ENCODE results near the gene DYNC1I1.

DNA sequence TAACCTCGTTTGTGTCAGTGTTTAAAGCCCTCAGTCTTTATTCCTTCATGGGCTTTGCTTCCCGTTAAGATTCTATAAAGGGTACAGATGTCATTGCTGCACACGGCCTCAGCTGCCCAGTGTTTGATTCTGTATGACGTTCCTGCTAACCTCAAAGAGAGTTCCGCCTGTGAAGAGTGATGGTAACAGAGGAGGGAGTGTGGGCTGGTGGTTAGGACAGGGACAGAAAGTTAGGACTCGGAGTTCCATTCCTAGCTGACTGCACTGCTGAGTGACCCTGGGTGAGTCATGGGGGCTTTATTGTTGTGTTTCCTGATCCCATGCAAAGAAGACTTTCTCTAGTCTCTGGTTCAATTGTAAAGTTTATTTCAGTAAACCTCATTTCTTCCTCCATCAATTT, 227.1 kb downstream of the DYNC1I1 start:
- TF ChIP-seq CTCF (IDR thresholded peaks at IDR 0.05; ENCODE audit: poor library complexity, severe bottlenecking) (no peak), RAD21 (conservative IDR thresholded peaks at IDR 0.05) (no peak), EP300 (conservative IDR thresholded peaks at IDR 0.05; ENCODE audit: poor library complexity, severe bottlenecking) (no peak)
- TF ChIP-seq, protein P1, sequence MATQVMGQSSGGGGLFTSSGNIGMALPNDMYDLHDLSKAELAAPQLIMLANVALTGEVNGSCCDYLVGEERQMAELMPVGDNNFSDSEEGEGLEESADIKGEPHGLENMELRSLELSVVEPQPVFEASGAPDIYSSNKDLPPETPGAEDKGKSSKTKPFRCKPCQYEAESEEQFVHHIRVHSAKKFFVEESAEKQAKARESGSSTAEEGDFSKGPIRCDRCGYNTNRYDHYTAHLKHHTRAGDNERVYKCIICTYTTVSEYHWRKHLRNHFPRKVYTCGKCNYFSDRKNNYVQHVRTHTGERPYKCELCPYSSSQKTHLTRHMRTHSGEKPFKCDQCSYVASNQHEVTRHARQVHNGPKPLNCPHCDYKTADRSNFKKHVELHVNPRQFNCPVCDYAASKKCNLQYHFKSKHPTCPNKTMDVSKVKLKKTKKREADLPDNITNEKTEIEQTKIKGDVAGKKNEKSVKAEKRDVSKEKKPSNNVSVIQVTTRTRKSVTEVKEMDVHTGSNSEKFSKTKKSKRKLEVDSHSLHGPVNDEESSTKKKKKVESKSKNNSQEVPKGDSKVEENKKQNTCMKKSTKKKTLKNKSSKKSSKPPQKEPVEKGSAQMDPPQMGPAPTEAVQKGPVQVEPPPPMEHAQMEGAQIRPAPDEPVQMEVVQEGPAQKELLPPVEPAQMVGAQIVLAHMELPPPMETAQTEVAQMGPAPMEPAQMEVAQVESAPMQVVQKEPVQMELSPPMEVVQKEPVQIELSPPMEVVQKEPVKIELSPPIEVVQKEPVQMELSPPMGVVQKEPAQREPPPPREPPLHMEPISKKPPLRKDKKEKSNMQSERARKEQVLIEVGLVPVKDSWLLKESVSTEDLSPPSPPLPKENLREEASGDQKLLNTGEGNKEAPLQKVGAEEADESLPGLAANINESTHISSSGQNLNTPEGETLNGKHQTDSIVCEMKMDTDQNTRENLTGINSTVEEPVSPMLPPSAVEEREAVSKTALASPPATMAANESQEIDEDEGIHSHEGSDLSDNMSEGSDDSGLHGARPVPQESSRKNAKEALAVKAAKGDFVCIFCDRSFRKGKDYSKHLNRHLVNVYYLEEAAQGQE (IDR thresholded peaks at IDR 0.05; ENCODE audit: borderline replicate concordance), result no peak

Measured in neural cell (in vitro differentiated cells).